ENCODE data around the gene FAM120AOS. TPM values are rescaled to one million over a fixed set of nuclear protein-coding genes. Genes with fewer than 3 reads are reported as not detected.
A peak's percentile ranks its signal among the peaks of the same experiment; 100 is the strongest.

Gene FAM120AOS
- total RNA-seq, 1 experiment from 2014 or later: 27.8 TPM

DNA sequence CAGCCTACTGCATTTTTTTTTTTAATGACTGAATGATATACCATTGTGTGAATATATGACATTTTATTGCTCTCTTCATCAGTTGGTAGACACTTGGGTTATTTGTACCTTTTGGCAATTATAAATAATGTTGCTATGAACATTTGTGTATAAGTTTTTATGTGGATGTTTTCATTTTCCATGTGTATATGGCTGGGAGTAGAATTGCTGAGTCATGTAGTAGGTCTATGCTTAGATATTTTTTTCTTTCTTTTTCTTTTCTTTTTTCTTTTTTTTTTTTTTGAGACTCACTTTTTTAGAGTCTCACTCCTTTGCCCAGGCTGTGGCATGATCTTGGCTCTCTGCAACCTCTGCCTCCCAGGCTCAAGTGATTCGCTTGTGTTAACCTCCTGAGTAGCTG lies 32.9 kb upstream of the FAM120AOS start:
- peaks cover 8% of the 10 kb centered on the region; the same call in 1 of the 2 replicates for H3K4me1 ChIP-seq (replicated peaks; ENCODE audit: insufficient read depth)
- H3K9me2 ChIP-seq (ENCODE audit: insufficient read depth): no peaks in the 10 kb centered on the region
- no peaks in the 10 kb centered on the region for H3K9me3 ChIP-seq (ENCODE audit: insufficient read depth, low read depth)
- H3K4me3 ChIP-seq: no peak overlapping the region
- no peak for DNase-seq
- no peak overlapping the region for H3K4me2 ChIP-seq
- peaks cover 61% of the 10 kb centered on the region for H3K79me2 ChIP-seq (ENCODE audit: low read depth)
- intact Hi-C loops (cut with micrococcal nuclease; ENCODE audit: unreplicated experiment): no loop called here
- no TSS peak for BruUV-seq (replicated peaks)
- TF ChIP-seq CTCF (conservative IDR thresholded peaks at IDR 0.05) (no peak), EZH2 (IDR thresholded peaks at IDR 0.05; ENCODE audit: low read depth) (no peak)
- peaks cover 11% of the 10 kb centered on the region for H3K36me3 ChIP-seq (ENCODE audit: low read depth)
- H3K27ac ChIP-seq: peak overlapping the region; percentile 64
- ChIA-PET CTCF (no interaction called here), POLR2A (ENCODE audit: unreplicated experiment) (interaction anchor here (0.6 kb wide), 1 partner anchor 723 kb away, joined by 4 read pairs; no protein-coding TSS in a partner anchor)
- H3F3A ChIP-seq (ENCODE audit: insufficient read depth, low read depth): no peaks in the 10 kb centered on the region
- no peak overlapping the region for H2AFZ ChIP-seq
- no peaks in the 10 kb centered on the region; the same call in 1 of the 2 replicates for H4K20me1 ChIP-seq (ENCODE audit: insufficient read depth)
- no peaks in the 10 kb centered on the region for H3K27me3 ChIP-seq (ENCODE audit: insufficient read depth, low read depth)

GRCh38 chr9:93483497-93483896 lies 30.1 kb upstream of the FAM120AOS start:
- POLR2A ChIA-PET (ENCODE audit: unreplicated experiment): no interaction called here

DNA sequence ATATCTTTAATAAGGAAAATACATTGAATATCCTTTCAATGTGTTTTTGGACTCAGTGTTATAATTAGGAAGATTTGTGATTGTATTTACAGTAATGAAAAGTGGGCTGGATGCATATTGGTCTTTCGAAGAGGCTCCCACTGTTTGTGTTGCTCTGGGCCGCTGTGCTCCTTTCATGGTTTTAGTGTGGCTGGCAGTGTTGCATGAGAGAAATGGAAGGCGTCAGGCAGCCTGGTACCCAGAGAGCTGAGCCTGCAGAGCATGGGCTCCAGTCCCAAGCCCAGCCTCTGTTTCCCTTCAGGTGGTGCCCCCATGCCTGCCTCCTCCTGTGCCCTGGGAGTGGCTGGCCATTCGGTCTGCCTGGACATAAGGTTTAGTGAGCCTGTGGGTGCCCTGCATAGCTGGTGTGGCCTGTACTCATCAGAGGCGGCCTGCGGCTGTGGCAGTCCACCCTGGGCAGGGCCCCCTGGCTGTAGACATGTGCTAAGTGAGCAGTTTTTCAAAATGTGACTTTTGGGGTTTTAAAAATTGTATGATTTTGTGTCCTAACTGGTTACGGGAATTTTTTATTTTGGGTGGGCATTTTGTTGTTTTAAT lies 27.4 kb upstream of the FAM120AOS start:
- TF ChIP-seq EZH2 (IDR thresholded peaks at IDR 0.05; ENCODE audit: low read depth) (no peak), CTCF (conservative IDR thresholded peaks at IDR 0.05) (no peak)
- Histone ChIP-seq H2AFZ (no peak overlapping the region), H3K9me2 (ENCODE audit: insufficient read depth) (no peaks in the 10 kb centered on the region), H3K9me3 (ENCODE audit: insufficient read depth, low read depth) (no peaks in the 10 kb centered on the region), H3K4me3 (no peak overlapping the region), H3K79me2 (ENCODE audit: low read depth) (peaks cover 70% of the 10 kb centered on the region), H3K27me3 (ENCODE audit: insufficient read depth, low read depth) (no peaks in the 10 kb centered on the region), H3K4me2 (no peak overlapping the region), H3F3A (ENCODE audit: insufficient read depth, low read depth) (no peaks in the 10 kb centered on the region; the same call in 1 of the 2 replicates), H3K4me1 (replicated peaks; ENCODE audit: insufficient read depth) (peaks cover 3% of the 10 kb centered on the region; the same call in 1 of the 2 replicates), H4K20me1 (ENCODE audit: insufficient read depth) (no peaks in the 10 kb centered on the region), H3K27ac (no peak overlapping the region), H3K36me3 (ENCODE audit: low read depth) (peaks cover 5% of the 10 kb centered on the region; the same call in 1 of the 2 replicates)
- intact Hi-C loops (cut with micrococcal nuclease; ENCODE audit: unreplicated experiment): no loop called here
- no TSS peak for BruUV-seq (replicated peaks)
- POLR2A ChIA-PET (ENCODE audit: unreplicated experiment): no interaction called here
- CTCF ChIA-PET: no interaction called here
- DNase-seq: no peak

More at GRCh38 chr9:93483497-93483896, 30.1 kb upstream of the FAM120AOS start:
- DNase-seq: no peak
- BruUV-seq (replicated peaks): no TSS peak
- no peaks in the 10 kb centered on the region for H4K20me1 ChIP-seq (ENCODE audit: insufficient read depth)
- H3K27ac ChIP-seq: no peak overlapping the region
- intact Hi-C loops (cut with micrococcal nuclease; ENCODE audit: unreplicated experiment): no loop called here
- peaks cover 8% of the 10 kb centered on the region; the same call in 1 of the 2 replicates for H3K4me1 ChIP-seq (replicated peaks; ENCODE audit: insufficient read depth)
- H3K36me3 ChIP-seq (ENCODE audit: low read depth): no peaks in the 10 kb centered on the region; the same call in 1 of the 2 replicates
- TF ChIP-seq EZH2 (IDR thresholded peaks at IDR 0.05; ENCODE audit: low read depth): no peak
- no peak for TF ChIP-seq CTCF (conservative IDR thresholded peaks at IDR 0.05)
- H3K4me3 ChIP-seq: no peak overlapping the region
- no peak overlapping the region for H2AFZ ChIP-seq
- H3K27me3 ChIP-seq (ENCODE audit: insufficient read depth, low read depth): no peaks in the 10 kb centered on the region
- no peaks in the 10 kb centered on the region for H3K9me2 ChIP-seq (ENCODE audit: insufficient read depth)
- no peak overlapping the region for H3K4me2 ChIP-seq
- H3K9me3 ChIP-seq (ENCODE audit: insufficient read depth, low read depth): no peaks in the 10 kb centered on the region
- H3K79me2 ChIP-seq (ENCODE audit: low read depth): peaks cover 66% of the 10 kb centered on the region
- CTCF ChIA-PET: no interaction called here
- H3F3A ChIP-seq (ENCODE audit: insufficient read depth, low read depth): no peaks in the 10 kb centered on the region
